Hepatocyte (in vitro differentiated cells): Measurements from ENCODE around the gene SYNJ1.

ENCODE experiments used
- CTCF ChIP-seq: fragments of 200-600 bp; sonication (generic); IDR thresholded peaks from 2 replicates; pipeline ENCODE4 v1.5.1; 2016; ENCODE audit warnings: antibody characterized with exemption, mild to moderate bottlenecking; ENCODE audit not compliant: poor library complexity
- EZH2 ChIP-seq: fragments of 200-600 bp; sonication (generic); IDR thresholded peaks from 2 replicates; pipeline ENCODE4 v1.6.1; 2016; ENCODE audit warnings: antibody characterized with exemption, mild to moderate bottlenecking, borderline replicate concordance

GRCh38 chr21:32666258-32666657, 61.6 kb downstream of the SYNJ1 start:
- TF ChIP-seq CTCF = no peak
- no peak for TF ChIP-seq EZH2
